CD14-positive monocyte (primary cell): ENCODE results near the gene TGM4. TPM values are rescaled to one million over a fixed set of nuclear protein-coding genes. Genes with fewer than 3 reads are reported as not detected.

Source experiments
- DNase-seq, 3 donors: peaks; one replicate each; pipeline ENCODE4 v3.0.0-alpha.2; 2011 to 2022
- H2AFZ ChIP-seq: 2 replicates; pipeline ENCODE4 v1.6.0; 2012; ENCODE audit warnings: mild to moderate bottlenecking, low read depth, low read length, inconsistent platforms; ENCODE audit not compliant: insufficient read depth, poor library complexity, severe bottlenecking
- H3K27ac ChIP-seq, 2 donors: 1 replicate in 1 of 2; 2 replicates in 1 of 2; pipeline ENCODE4 v1.5.1; 2012 to 2013; ENCODE audit warnings: low read length in 2 of 2, control low read depth in 1 of 2, inconsistent platforms in 1 of 2, low read depth in 1 of 2, mild to moderate bottlenecking in 1 of 2
- H3K27me3 ChIP-seq, 2 donors: one replicate each; pipeline versions ENCODE4 v1.6.0 to v1.6.1; 2011 to 2013; ENCODE audit warnings: low read length in 2 of 2; ENCODE audit not compliant: control insufficient read depth in 2 of 2, insufficient read depth in 2 of 2
- H3K36me3 ChIP-seq, 2 donors: replicated peaks in 1 of 2; 1 replicate in 1 of 2; 2 replicates in 1 of 2; pipeline versions ENCODE4 v1.5.1 to v1.6.1; 2012 to 2013; ENCODE audit warnings: low read length in 2 of 2, control low read depth in 1 of 2, inconsistent platforms in 1 of 2, mild to moderate bottlenecking in 1 of 2; ENCODE audit not compliant: insufficient read depth in 2 of 2, control insufficient read depth in 1 of 2
- H3K4me1 ChIP-seq, 2 donors: 1 replicate in 1 of 2; 2 replicates in 1 of 2; pipeline versions ENCODE4 v1.5.1 to v1.6.1; 2012 to 2013; ENCODE audit warnings: low read length in 2 of 2, control low read depth in 1 of 2, inconsistent platforms in 1 of 2, mild to moderate bottlenecking in 1 of 2, moderate library complexity in 1 of 2; ENCODE audit not compliant: insufficient read depth in 2 of 2, control insufficient read depth in 1 of 2
- H3K4me2 ChIP-seq: replicated peaks from 2 replicates; pipeline ENCODE3; 2012; ENCODE audit warnings: low read length, moderate library complexity, mild to moderate bottlenecking; ENCODE audit not compliant: poor library complexity, severe bottlenecking; ENCODE audit errors: extremely low read depth
- H3K4me3 ChIP-seq, 3 experiments: fragments of 200-600 bp in 1 of 3; sonication (generic) in 1 of 3; replicated peaks in 1 of 3; 1 replicate in 2 of 3; 2 replicates in 1 of 3; pipeline ENCODE4 v1.5.1; 2011 to 2013; ENCODE audit warnings: low read length in 3 of 3, mild to moderate bottlenecking in 3 of 3, control low read depth in 2 of 3, low read depth in 2 of 3, inconsistent platforms in 1 of 3, moderate library complexity in 1 of 3
- H3K79me2 ChIP-seq: 2 replicates; pipeline ENCODE4 v1.6.0; 2012; ENCODE audit warnings: mild to moderate bottlenecking, control low read depth, inconsistent platforms, low read length, moderate library complexity; ENCODE audit not compliant: insufficient read depth
- H3K9ac ChIP-seq: 2 replicates; pipeline ENCODE4 v1.6.0; 2017; ENCODE audit warnings: low read length, mild to moderate bottlenecking; ENCODE audit not compliant: insufficient read depth, poor library complexity, severe bottlenecking
- H3K9me3 ChIP-seq, 2 donors: replicated peaks in 1 of 2; 1 replicate in 1 of 2; 2 replicates in 1 of 2; pipeline versions ENCODE4 v1.5.1 to v1.6.1; 2012 to 2013; ENCODE audit warnings: low read length in 2 of 2, control low read depth in 1 of 2; ENCODE audit not compliant: control insufficient read depth in 1 of 2, insufficient read depth in 1 of 2
- H4K20me1 ChIP-seq: 2 replicates; pipeline ENCODE4 v1.6.0; 2012; ENCODE audit warnings: mild to moderate bottlenecking, low read length, control low read depth, moderate library complexity; ENCODE audit not compliant: insufficient read depth
- H3K27ac Mint-ChIP-seq, 7 donors: one replicate each; pipeline ENCODE4 v1.8.0; 2020; ENCODE audit warnings: mild to moderate bottlenecking in 7 of 7, mixed read lengths in 7 of 7, moderate library complexity in 6 of 7, inconsistent platforms in 2 of 7
- H3K27me3 Mint-ChIP-seq, 3 donors: one replicate each; pipeline ENCODE4 v1.8.0; 2021 to 2022; ENCODE audit warnings: low read depth in 3 of 3, mild to moderate bottlenecking in 3 of 3, mixed read lengths in 3 of 3, moderate library complexity in 3 of 3, inconsistent platforms in 1 of 3
- H3K36me3 Mint-ChIP-seq, 2 donors: one replicate each; pipeline ENCODE4 v1.8.0; 2020; ENCODE audit warnings: mixed read lengths in 2 of 2, inconsistent platforms in 1 of 2, mild to moderate bottlenecking in 1 of 2
- H3K4me1 Mint-ChIP-seq: one replicate; pipeline ENCODE4 v1.8.0; 2020; ENCODE audit warnings: mild to moderate bottlenecking, mixed read lengths
- H3K4me3 Mint-ChIP-seq, 2 donors: one replicate each; pipeline ENCODE4 v1.8.0; 2020; ENCODE audit warnings: mild to moderate bottlenecking in 2 of 2, mixed read lengths in 2 of 2, moderate library complexity in 1 of 2
- H3K9me3 Mint-ChIP-seq, 7 donors: one replicate each; pipeline ENCODE4 v1.8.0; 2020 to 2022; ENCODE audit warnings: mixed read lengths in 7 of 7, mild to moderate bottlenecking in 6 of 7, moderate library complexity in 6 of 7, inconsistent platforms in 2 of 7
- CTCF ChIP-seq: fragments of 200-600 bp; IDR thresholded peaks from one replicate; pipeline ENCODE4 v1.8.0; 2022; ENCODE audit warnings: antibody characterized with exemption, mild to moderate bottlenecking
- WGBS: methylation state at CpG from one replicate; pipeline ENCODE4 v1.1.5; 2013; ENCODE audit warnings: missing lambda C conversion rate; ENCODE audit not compliant: insufficient coverage; 5-methylcytosine and 5-hydroxymethylcytosine counted together
- intact Hi-C, 2 donors: fragments of 100-400 bp; cut with micrococcal nuclease; formaldehyde crosslinking; loops; one replicate each; pipeline versions ENCODE4 v1.15.0 to v1.15.1; 2023
- polyA plus RNA-seq, 3 donors: library from polyadenylated mRNA; depleted of rRNA in 1 of 3; unstranded in 2 of 3; stranded (reverse) in 1 of 3; fragments of 300-500 nt in 2 of 3; fragments of >200 nt in 1 of 3; fragmentation: Illumina TruSeq in 2 of 3; gene quantifications; 1 replicate in 2 of 3; 2 replicates in 1 of 3; pipeline ENCODE4 v1.2.3, GENCODE V29; 2012 to 2021

The TGM4 gene
- polyA plus RNA-seq, 3 donors: 0.04 TPM; not detected in 2

- Histone ChIP-seq H2AFZ (no peak overlapping the region), H3K4me3 (peak overlapping the region in 1 of 3 experiments; percentile 3), H3K4me1 (peaks cover 29 to 33% of the 10 kb centered on the region in 2 donors), H3K4me2 (peak overlapping the region; percentile 58), H3K9ac (peak overlapping the region; percentile 13), H3K79me2 (peaks cover 89% of the 10 kb centered on the region), H4K20me1 (peaks cover 52% of the 10 kb centered on the region), H3K27me3 (no peaks in the 10 kb centered on the region), H3K9me3 (no peaks in the 10 kb centered on the region), H3K36me3 (peaks cover 22 to 56% of the 10 kb centered on the region in 2 donors), H3K27ac (peak overlapping the region; percentile 83 to 84)
- Mint-ChIP-seq H3K4me3 (no peak overlapping the region), H3K36me3 (peaks cover 50 to 56% of the 10 kb centered on the region in 2 donors), H3K27me3 (no peaks in the 10 kb centered on the region), H3K4me1 (peaks cover 35% of the 10 kb centered on the region), H3K27ac (peak overlapping the region; percentile 91 to 99 (median 95)), H3K9me3 (no peaks in the 10 kb centered on the region)
- peak; percentile 35 to 72 (median 65) for DNase-seq
- no peak for TF ChIP-seq CTCF
- intact Hi-C loops: no loop called here
- WGBS: no CpG with 5 or more reads among the region's 5 CpGs
Measured at GRCh38 chr3:44954304-44954703, 79.9 kb downstream of the TGM4 start.

GRCh38 chr3:44954962-44955361, 80.6 kb downstream of the TGM4 start:
- Mint-ChIP-seq H3K27ac (peak overlapping the region; percentile 91 to 99 (median 95)), H3K4me1 (peaks cover 35% of the 10 kb centered on the region), H3K27me3 (no peaks in the 10 kb centered on the region), H3K9me3 (no peaks in the 10 kb centered on the region), H3K36me3 (peaks cover 53 to 56% of the 10 kb centered on the region in 2 donors), H3K4me3 (peak overlapping the region; percentile 9 to 70)
- Histone ChIP-seq H3K4me2 (peak overlapping the region; percentile 58), H3K27ac (peak overlapping the region; percentile 83 to 84), H3K9me3 (no peaks in the 10 kb centered on the region), H3K9ac (peak overlapping the region; percentile 13), H2AFZ (no peak overlapping the region), H3K36me3 (peaks cover 22 to 60% of the 10 kb centered on the region in 2 donors), H3K27me3 (no peaks in the 10 kb centered on the region), H3K79me2 (peaks cover 89% of the 10 kb centered on the region), H3K4me3 (peak overlapping the region in 1 of 3 experiments; percentile 3), H4K20me1 (peaks cover 54% of the 10 kb centered on the region), H3K4me1 (peaks cover 29 to 33% of the 10 kb centered on the region in 2 donors)
- intact Hi-C loops: no loop called here
- 0% methylated on average over 1 of the region's 3 CpGs for WGBS
- no peak for TF ChIP-seq CTCF
- DNase-seq: peak; percentile 79 to 92 (median 89)
